Parathyroid adenoma (tissue), 2 donors: ENCODE results near the gene RNH1.

Experiments used
- H2AFZ ChIP-seq: fragments of 300-600 bp; sonication (generic); one replicate; pipeline ENCODE4 v1.7.0; 2017; ENCODE audit warnings: antibody characterized with exemption, mild to moderate bottlenecking
- H3K27ac ChIP-seq: fragments of 300-600 bp; sonication (generic); one replicate; pipeline ENCODE4 v1.7.0; 2017
- H3K27me3 ChIP-seq: fragments of 300-600 bp; sonication (generic); one replicate; pipeline ENCODE4 v1.7.0; 2017; ENCODE audit warnings: low read length; ENCODE audit not compliant: control insufficient read depth, insufficient read depth
- H3K36me3 ChIP-seq: fragments of 300-600 bp; sonication (generic); one replicate; pipeline ENCODE4 v1.7.0; 2017; ENCODE audit warnings: low read length; ENCODE audit not compliant: control insufficient read depth, insufficient read depth
- H3K4me1 ChIP-seq: fragments of 300-600 bp; sonication (generic); one replicate; pipeline ENCODE4 v1.7.0; 2017; ENCODE audit warnings: control low read depth
- H3K4me2 ChIP-seq: fragments of 300-600 bp; sonication (generic); one replicate; pipeline ENCODE4 v1.7.0; 2017; ENCODE audit warnings: low read length
- H3K4me3 ChIP-seq: fragments of 300-600 bp; sonication (generic); one replicate; pipeline ENCODE4 v1.7.0; 2017; ENCODE audit warnings: low read depth, low read length
- H3K79me2 ChIP-seq: fragments of 300-600 bp; sonication (generic); one replicate; pipeline ENCODE4 v1.7.0; 2017; ENCODE audit warnings: control low read depth
- H3K9ac ChIP-seq: fragments of 300-600 bp; sonication (generic); one replicate; pipeline ENCODE4 v1.7.0; 2017; ENCODE audit warnings: mild to moderate bottlenecking
- H3K9me3 ChIP-seq: fragments of 300-600 bp; sonication (generic); one replicate; pipeline ENCODE4 v1.7.0; 2017; ENCODE audit warnings: low read length; ENCODE audit not compliant: control insufficient read depth
- CTCF ChIP-seq: fragments of 300-600 bp; sonication (generic); IDR thresholded peaks from one replicate; pipeline ENCODE4 v1.7.0; 2017; ENCODE audit warnings: antibody characterized with exemption, mild to moderate bottlenecking
- donor health status: primary hyperparathyroidism.

RNH1 gene

DNA sequence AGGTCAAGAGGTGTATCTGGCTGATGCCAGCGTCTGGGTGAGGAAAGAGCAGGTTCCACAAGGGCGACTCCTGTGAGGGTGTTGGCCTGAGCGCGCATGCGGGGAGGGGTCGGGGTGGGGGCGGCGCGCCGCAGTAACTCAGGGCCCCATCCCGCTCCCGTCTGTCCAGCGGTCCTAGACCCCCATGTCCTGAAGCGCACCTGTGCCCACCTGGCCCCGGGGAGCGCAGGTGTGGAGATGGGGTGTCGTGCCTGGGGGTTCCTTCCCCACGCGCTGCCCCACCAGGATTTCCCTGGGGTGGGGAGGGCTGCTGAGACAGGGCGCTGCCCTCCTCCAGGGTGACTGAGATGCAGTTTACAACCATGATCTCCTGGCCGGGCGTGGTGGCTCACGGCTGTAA, 20.9 kb downstream of the RNH1 start:
- Histone ChIP-seq H3K4me2 (no peak overlapping the region), H3K79me2 (peaks cover 5% of the 10 kb centered on the region), H3K4me3 (no peak overlapping the region), H3K4me1 (no peaks in the 10 kb centered on the region), H2AFZ (no peak overlapping the region), H3K27ac (no peak overlapping the region), H3K9me3 (no peaks in the 10 kb centered on the region), H3K36me3 (no peaks in the 10 kb centered on the region), H3K9ac (no peak overlapping the region), H3K27me3 (no peaks in the 10 kb centered on the region)
- no peak for TF ChIP-seq CTCF

DNA sequence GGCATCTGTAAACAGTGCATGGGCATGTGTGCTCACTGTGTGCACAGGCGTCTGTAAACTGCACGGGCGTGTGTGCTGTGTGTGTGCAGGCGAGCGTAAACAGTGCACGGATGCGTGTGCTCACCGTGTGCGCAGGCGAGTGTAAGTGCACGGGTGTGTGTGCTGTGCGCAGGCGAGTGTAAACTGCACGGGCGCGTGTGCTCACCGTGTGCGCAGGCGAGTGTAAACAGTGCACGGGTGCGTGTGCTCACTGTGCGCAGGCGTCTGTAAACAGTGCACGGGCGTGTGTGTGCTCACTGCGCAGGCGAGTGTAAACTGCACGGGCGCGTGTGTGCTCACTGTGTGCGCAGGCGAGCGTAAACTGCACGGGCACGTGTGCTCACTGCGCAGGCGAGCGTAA, 22.4 kb downstream of the RNH1 start:
- no peak overlapping the region for H3K27ac ChIP-seq
- no peak overlapping the region for H3K9ac ChIP-seq
- H3K27me3 ChIP-seq: no peaks in the 10 kb centered on the region
- H3K4me3 ChIP-seq: no peak overlapping the region
- H3K36me3 ChIP-seq: no peaks in the 10 kb centered on the region
- no peaks in the 10 kb centered on the region for H3K4me1 ChIP-seq
- H3K4me2 ChIP-seq: no peak overlapping the region
- no peak for TF ChIP-seq CTCF
- no peak overlapping the region for H2AFZ ChIP-seq
- H3K9me3 ChIP-seq: no peaks in the 10 kb centered on the region
- H3K79me2 ChIP-seq: peaks cover 7% of the 10 kb centered on the region

- H3K9ac ChIP-seq: no peak overlapping the region
Measured at GRCh38 chr11:479311-479710, 27.7 kb downstream of the RNH1 start.

GRCh38 chr11:477052-477715, 29.9 kb downstream of the RNH1 start:
- Histone ChIP-seq H3K9me3 (no peaks in the 10 kb centered on the region), H3K79me2 (peaks cover 5% of the 10 kb centered on the region), H2AFZ (no peak overlapping the region), H3K27ac (peak overlapping the region; percentile 19), H3K4me2 (no peak overlapping the region), H3K9ac (no peak overlapping the region), H3K4me3 (no peak overlapping the region), H3K4me1 (no peaks in the 10 kb centered on the region), H3K36me3 (no peaks in the 10 kb centered on the region), H3K27me3 (no peaks in the 10 kb centered on the region)
- TF ChIP-seq CTCF: no peak

More at GRCh38 chr11:479311-479710, 27.7 kb downstream of the RNH1 start:
- H3K4me3 ChIP-seq: no peak overlapping the region
- no peaks in the 10 kb centered on the region for H3K27me3 ChIP-seq
- TF ChIP-seq CTCF: no peak
- H2AFZ ChIP-seq: no peak overlapping the region
- H3K27ac ChIP-seq: no peak overlapping the region
- no peak overlapping the region for H3K4me2 ChIP-seq
- H3K9me3 ChIP-seq: no peaks in the 10 kb centered on the region
- no peaks in the 10 kb centered on the region for H3K4me1 ChIP-seq
- no peaks in the 10 kb centered on the region for H3K36me3 ChIP-seq
- H3K79me2 ChIP-seq: peaks cover 8% of the 10 kb centered on the region

- Histone ChIP-seq H3K27me3 (no peaks in the 10 kb centered on the region), H3K79me2 (peaks cover 6% of the 10 kb centered on the region), H3K36me3 (no peaks in the 10 kb centered on the region), H3K9me3 (no peaks in the 10 kb centered on the region), H3K9ac (no peak overlapping the region), H3K4me1 (no peaks in the 10 kb centered on the region), H3K27ac (no peak overlapping the region), H3K4me3 (no peak overlapping the region), H3K4me2 (no peak overlapping the region), H2AFZ (no peak overlapping the region)
- TF ChIP-seq CTCF: no peak
Measured at GRCh38 chr11:476416-476815, 30.6 kb downstream of the RNH1 start.
